ENCODE data around the gene TMEM108.
"Not testable (repeated sequence)": the region's sequence is repeated elsewhere in the genome, so short reads cannot be mapped to it uniquely, and the experiment has no call there.

TMEM108 gene

GRCh38 chr3:133038089-133038730, at the start of gene TMEM108:
Gene TMEM108, plus strand, starts transcription at chr3:133038391.
- no peak for DNase-seq

GRCh38 chr3:132995971-132996370, 42.2 kb upstream of the TMEM108 start:
- no peak for DNase-seq

GRCh38 chr3:132997404-132998185, 40.6 kb upstream of the TMEM108 start:
- no peak for DNase-seq

- DNase-seq: not testable (repeated sequence)
Measured at GRCh38 chr3:133005032-133005431, 33.2 kb upstream of the TMEM108 start.

- no peak for DNase-seq
Measured at GRCh38 chr3:133007601-133008000, 30.6 kb upstream of the TMEM108 start.

- DNase-seq: no peak
Measured at GRCh38 chr3:133014325-133014724, 23.9 kb upstream of the TMEM108 start.

- not testable (repeated sequence) for DNase-seq
Measured at GRCh38 chr3:133015573-133015972, 22.6 kb upstream of the TMEM108 start.

GRCh38 chr3:133016838-133017309, 21.3 kb upstream of the TMEM108 start:
- peak; percentile 41 for DNase-seq

- no peak for DNase-seq
Measured at GRCh38 chr3:133018921-133019320, 19.3 kb upstream of the TMEM108 start.

GRCh38 chr3:133021206-133021605, 17.0 kb upstream of the TMEM108 start:
- no peak for DNase-seq

- DNase-seq: no peak
Measured at GRCh38 chr3:133023362-133023761, 14.8 kb upstream of the TMEM108 start.

- no peak for DNase-seq
Measured at GRCh38 chr3:133025546-133025945, 12.6 kb upstream of the TMEM108 start.

GRCh38 chr3:133032301-133032700, 5.9 kb upstream of the TMEM108 start:
- DNase-seq: no peak

GRCh38 chr3:133037436-133037835, 755 bp upstream of the TMEM108 start:
- DNase-seq: no peak

- DNase-seq: no peak
Measured at GRCh38 chr3:133038731-133039375, 662 bp downstream of the TMEM108 start.

- DNase-seq: no peak
Measured at GRCh38 chr3:133040696-133041523, 2.7 kb downstream of the TMEM108 start.

GRCh38 chr3:133041524-133041829, 3.3 kb downstream of the TMEM108 start:
- DNase-seq: no peak

GRCh38 chr3:133042778-133043177, 4.6 kb downstream of the TMEM108 start:
- DNase-seq: no peak

GRCh38 chr3:133047980-133048379, 9.8 kb downstream of the TMEM108 start:
- no peak for DNase-seq

GRCh38 chr3:133049491-133049890, 11.3 kb downstream of the TMEM108 start:
- no peak for DNase-seq

GRCh38 chr3:133050891-133051290, 12.7 kb downstream of the TMEM108 start:
- DNase-seq: no peak

GRCh38 chr3:133053532-133053931, 15.3 kb downstream of the TMEM108 start:
- no peak for DNase-seq

- no peak for DNase-seq
Measured at GRCh38 chr3:133054586-133054985, 16.4 kb downstream of the TMEM108 start.
